LoVo (cell line): ENCODE data around the gene HSPA12A.
"Not testable (repeated sequence)": the region's sequence is repeated elsewhere in the genome, so short reads cannot be mapped to it uniquely, and the experiment has no call there.

Source experiments
- DNase-seq: peaks from one replicate; pipeline ENCODE4 v3.0.0-alpha.2; 2016; ENCODE audit warnings: low spot score

The HSPA12A gene

DNA sequence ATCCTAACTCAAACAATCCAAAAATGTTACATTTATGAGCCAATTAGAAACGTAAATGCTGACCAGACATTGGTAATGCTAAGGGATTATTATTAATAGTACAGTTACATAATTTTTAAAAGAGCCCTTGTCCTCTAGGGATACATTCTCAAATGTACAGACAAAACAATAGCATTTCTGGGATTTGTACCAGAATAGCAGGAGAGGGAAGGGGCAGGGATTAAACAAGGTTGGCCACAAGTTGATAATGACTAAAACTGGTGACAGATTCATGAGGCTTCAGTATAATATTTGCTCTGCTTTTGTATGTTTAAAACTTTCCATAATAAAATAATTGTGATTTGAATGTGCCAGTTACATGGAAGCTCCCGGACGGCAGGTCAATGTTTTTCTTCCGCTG, 27.0 kb downstream of the HSPA12A start:
- DNase-seq: no peak

- DNase-seq: no peak
Observed at GRCh38 chr10:116713846-116714245, 28.5 kb downstream of the HSPA12A start.

GRCh38 chr10:116712989-116713543, 29.3 kb downstream of the HSPA12A start:
- DNase-seq: no peak

DNA sequence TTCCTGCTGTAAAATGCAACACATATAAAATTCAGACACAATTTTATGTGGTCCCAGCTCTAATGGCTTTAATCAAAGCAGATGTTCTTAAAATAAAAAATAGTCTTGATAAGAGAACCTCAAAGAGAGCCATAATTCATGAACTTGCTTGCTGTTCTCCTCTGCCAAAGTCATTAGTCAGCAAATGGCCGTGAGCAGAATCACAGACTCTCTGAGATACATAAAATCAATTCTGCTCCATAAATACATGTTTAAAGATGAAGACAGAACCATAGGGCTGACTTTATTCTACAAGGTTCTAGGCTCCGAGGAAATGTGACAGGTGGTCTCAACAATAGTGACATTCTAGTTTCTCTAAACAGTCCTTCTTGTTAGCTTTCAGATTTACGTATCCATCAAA, 29.8 kb downstream of the HSPA12A start:
- no peak for DNase-seq

DNA sequence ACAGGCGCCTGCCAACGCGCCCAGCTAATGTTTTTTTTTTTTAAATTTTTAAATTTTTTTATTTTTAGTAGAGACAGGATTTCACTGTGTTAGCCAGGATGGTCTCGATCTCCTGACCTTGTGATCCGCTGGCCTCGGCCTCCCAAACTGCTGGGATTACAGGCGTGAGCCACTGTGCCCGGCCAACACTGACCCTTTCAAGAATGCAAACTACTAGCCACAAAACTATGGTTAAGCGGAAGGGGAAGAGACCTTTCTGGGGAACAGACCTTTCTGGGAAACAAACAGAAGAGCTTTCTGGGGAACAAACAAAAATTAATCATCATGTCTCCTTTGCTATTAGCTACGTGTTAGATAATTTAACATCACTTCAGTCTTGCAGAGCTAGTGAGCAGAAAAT, 30.6 kb downstream of the HSPA12A start:
- not testable (repeated sequence) for DNase-seq

- DNase-seq: no peak
Observed at GRCh38 chr10:116710076-116710475, 32.3 kb downstream of the HSPA12A start.

- DNase-seq: no peak
Observed at GRCh38 chr10:116708877-116709276, 33.5 kb downstream of the HSPA12A start.

- DNase-seq: no peak
Observed at GRCh38 chr10:116708391-116708821, 34.0 kb downstream of the HSPA12A start.

GRCh38 chr10:116707981-116708380, 34.4 kb downstream of the HSPA12A start:
- DNase-seq: no peak

GRCh38 chr10:116706281-116706680, 36.1 kb downstream of the HSPA12A start:
- DNase-seq: no peak

DNA sequence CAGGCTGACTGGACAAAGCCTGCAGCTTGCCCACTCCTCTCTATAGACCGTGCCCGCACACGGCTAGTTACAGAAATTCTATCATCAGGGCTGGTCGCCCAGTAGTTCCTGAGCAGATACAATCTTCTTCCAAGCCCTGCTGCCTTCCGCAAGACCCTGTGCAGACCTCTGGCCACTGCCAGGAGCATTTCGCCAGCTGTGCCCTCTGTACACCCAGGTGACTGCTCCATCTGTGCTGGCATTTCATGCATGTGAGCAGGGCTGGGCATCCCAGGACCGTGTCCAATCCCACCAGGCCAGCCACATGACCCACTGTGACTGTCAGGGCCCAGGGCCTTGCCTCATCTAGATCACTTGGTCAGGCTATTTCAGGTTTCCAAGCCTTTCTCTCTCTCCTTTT, 36.9 kb downstream of the HSPA12A start:
- DNase-seq: no peak

GRCh38 chr10:116704926-116705325, 37.4 kb downstream of the HSPA12A start:
- DNase-seq: no peak

DNA sequence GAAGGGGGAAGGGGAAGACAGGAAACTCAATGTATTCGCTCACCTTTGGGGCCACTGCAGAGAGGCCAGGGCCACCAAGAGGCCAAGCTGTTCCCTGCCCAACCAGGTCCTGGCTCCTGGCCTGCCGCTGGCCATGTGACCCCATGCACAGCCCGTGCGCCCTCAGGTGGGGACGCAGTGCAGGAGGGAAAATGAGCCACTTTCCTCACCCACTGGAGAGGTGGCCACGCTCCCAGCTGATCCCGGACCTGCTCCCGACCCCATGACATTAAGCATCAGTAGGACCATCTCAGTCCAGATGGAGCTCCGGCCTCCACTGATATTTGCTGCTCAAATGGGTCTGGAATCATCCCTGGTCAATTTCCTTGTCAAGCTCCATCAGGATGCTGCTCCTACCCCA, 40.2 kb downstream of the HSPA12A start:
- DNase-seq: no peak

DNA sequence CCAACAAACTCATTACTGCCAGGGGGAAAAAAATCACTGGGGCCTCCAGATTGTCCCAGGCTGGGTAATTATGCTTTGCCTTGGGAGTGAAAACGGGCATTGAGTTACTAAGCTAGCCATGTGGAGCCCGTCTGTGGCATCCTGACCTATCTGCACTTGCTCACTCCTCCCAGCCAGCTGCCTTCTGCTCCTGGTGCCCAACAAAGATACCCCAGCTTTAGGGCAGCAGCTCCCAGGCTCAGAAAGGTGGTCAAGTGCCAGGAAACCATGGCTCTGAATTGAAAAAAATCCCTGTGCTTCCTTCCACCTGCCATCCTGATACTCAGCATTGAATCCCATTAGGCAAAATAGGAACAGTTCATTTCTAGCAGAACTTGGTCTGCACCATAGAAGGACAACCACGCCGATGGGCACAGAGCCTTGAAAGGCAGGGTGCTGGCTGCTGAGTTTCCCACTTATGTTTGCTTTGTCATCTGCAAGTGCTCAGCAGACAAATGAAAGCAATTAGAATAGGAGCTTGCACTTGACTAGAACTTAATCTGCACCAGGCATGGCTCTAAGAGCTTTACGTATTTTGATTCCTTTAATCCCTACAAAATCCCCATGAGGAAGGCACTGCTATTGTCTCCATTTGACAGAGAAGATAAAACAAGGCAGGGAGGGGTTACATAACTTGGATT, 42.8 kb downstream of the HSPA12A start:
- no peak for DNase-seq

- DNase-seq: no peak
Observed at GRCh38 chr10:116699049-116699448, 43.3 kb downstream of the HSPA12A start.

GRCh38 chr10:116698364-116698763, 44.0 kb downstream of the HSPA12A start:
- no peak for DNase-seq

GRCh38 chr10:116697816-116698215, 44.5 kb downstream of the HSPA12A start:
- DNase-seq: no peak

DNA sequence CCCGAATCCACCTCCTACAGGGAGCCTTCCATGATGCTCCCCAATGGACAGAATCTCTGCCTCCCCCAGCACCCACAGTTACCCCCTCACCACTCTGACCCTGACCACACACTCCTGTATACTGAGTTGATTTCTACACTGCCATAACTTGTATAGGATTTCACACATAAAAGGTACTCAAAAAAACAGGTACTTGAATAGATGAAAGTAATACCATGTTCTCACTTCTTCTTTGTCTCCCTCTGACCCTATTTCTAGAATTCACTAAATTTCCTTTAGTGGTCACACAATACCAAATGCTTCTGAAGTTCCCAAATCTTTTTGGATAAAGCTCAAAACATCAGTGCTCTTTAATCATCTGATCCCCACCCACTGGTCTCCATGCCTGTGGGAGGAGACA, 45.4 kb downstream of the HSPA12A start:
- no peak for DNase-seq

DNA sequence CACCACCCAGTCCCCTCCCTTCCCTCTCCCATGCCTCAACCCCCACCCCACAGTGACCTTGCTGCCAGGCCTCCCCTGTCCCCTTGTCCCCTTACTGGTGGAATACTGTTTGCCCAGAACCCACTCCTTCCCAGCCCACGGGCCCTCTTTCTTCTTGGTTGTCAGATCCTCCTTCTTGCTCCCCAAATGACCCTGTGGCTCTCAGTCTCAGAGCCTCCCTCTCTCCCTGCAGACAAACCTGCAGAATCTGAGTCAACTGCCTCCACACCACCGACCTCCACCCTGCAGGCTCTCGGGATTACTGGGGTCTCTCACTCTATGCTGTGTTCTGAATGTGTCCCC, 47.5 kb downstream of the HSPA12A start:
- DNase-seq: no peak

DNA sequence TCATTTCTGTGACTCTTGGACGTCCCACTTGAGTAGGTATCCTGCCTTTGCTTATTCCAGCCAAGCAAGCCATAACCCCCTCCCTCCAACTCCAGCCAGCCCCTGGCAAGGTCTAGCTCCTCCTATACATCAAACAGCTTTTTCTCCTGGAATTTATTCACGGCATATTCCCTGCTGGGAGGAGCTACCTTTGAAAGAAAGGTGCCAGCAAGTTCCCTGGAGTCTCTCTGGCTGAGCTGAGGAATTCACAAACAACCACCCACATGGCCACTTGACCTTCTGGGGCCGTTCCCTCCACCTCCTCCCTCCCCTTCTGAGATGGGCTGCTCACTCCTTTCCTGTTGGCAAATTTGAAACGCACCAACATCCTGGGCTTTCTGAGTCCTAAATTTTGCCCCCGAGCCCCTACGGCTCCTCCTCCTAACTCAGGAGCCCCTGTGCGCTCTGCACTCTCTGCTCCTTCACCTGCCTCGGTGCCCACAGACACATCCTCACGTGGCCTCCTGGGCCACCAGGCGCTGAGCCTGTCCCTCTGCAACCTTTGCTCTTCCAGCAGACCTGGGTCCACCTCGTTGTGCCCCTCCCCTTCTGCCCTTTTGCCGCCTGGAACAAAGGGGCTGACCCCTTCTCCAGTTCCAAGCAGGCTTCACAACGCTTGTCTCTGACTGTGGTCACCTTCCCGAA, 48.0 kb downstream of the HSPA12A start:
- no peak for DNase-seq

GRCh38 chr10:116692225-116692624, 50.1 kb downstream of the HSPA12A start:
- DNase-seq: no peak

- no peak for DNase-seq
Observed at GRCh38 chr10:116691635-116692034, 50.7 kb downstream of the HSPA12A start.
